Body of pancreas (tissue), 4 donors: ENCODE results near the gene MICOS13. TPM values are rescaled to one million over a fixed set of nuclear protein-coding genes. Genes with fewer than 3 reads are reported as not detected.

Experiments
- ATAC-seq: fragments of 150-250 bp; one replicate; pipeline ENCODE4 v1.9.1; 2016
- DNase-seq, 4 donors: peaks; one replicate each; pipeline ENCODE4 v3.0.0-alpha.2; 2019
- H3K27ac ChIP-seq, 4 donors: fragments of 200-600 bp; sonication (generic); 1 replicate in 3 of 4; 2 replicates in 1 of 4; pipeline versions ENCODE4 v1.5.1 to v1.6.1; 2016 to 2019; ENCODE audit warnings: mild to moderate bottlenecking in 1 of 4, mixed read lengths in 1 of 4, moderate library complexity in 1 of 4
- H3K27me3 ChIP-seq, 2 donors: fragments of 200-600 bp; sonication (generic); one replicate each; pipeline ENCODE4 v1.6.0; 2016; ENCODE audit warnings: mild to moderate bottlenecking in 1 of 2
- H3K36me3 ChIP-seq, 2 donors: fragments of 200-600 bp; sonication (generic); replicated peaks in 1 of 2; 2 replicates each; pipeline ENCODE4 v1.5.1; 2016; ENCODE audit warnings: low read depth in 2 of 2; ENCODE audit not compliant: insufficient read depth in 1 of 2
- H3K4me1 ChIP-seq: fragments of 200-600 bp; sonication (generic); one replicate; pipeline ENCODE4 v1.6.0; 2016
- H3K4me3 ChIP-seq, 2 donors: fragments of 200-600 bp; sonication (generic); 1 replicate in 1 of 2; 2 replicates in 1 of 2; pipeline ENCODE4 v1.5.1; 2016 to 2019
- H3K9me3 ChIP-seq, 3 donors: fragments of 200-600 bp; sonication (generic); 1 replicate in 2 of 3; 2 replicates in 1 of 3; pipeline ENCODE4 v1.5.1; 2016
- CTCF ChIP-seq, 7 experiments: fragments of 450-650 bp in 4 of 7; fragments of 200-600 bp in 3 of 7; sonication (generic) in 3 of 7; IDR thresholded peaks; one replicate each; pipeline ENCODE4 v1.5.1; 2016 to 2019; ENCODE audit warnings: antibody characterized with exemption in 7 of 7
- POLR2A ChIP-seq, 3 donors: fragments of 450-650 bp; IDR thresholded peaks; one replicate each; pipeline ENCODE4 v1.6.1; 2016; ENCODE audit warnings: antibody characterized with exemption in 3 of 3, mild to moderate bottlenecking in 2 of 3
- WGBS, 2 donors: methylation state at CpG; one replicate each; pipeline ENCODE4 v1.1.5; 2017; 5-methylcytosine and 5-hydroxymethylcytosine counted together
- intact Hi-C: fragments of 100-400 bp; cut with DNase I; formaldehyde crosslinking; loops from one replicate; pipeline ENCODE4 v1.15.1; 2023
- total RNA-seq, 2 donors: library from RNA; depleted of rRNA; stranded (reverse); fragments of >200 nt; gene quantifications; one replicate each; pipeline ENCODE4 v1.1.0, GENCODE V29; 2016

The MICOS13 gene
- total RNA-seq, 2 donors from 2014 or later: 14.5 to 14.8 TPM

- Histone ChIP-seq H3K36me3 (peaks cover 0 to 19% of the 10 kb centered on the region in 2 donors), H3K27me3 (no peaks in the 10 kb centered on the region), H3K4me3 (no peak overlapping the region), H3K27ac (peak overlapping the region in 1 of 4 donors; percentile 17), H3K9me3 (no peaks in the 10 kb centered on the region), H3K4me1 (peaks cover 23% of the 10 kb centered on the region)
- intact Hi-C loops: no loop called here
- 53 to 67% methylated on average over 2 of the region's 2 CpGs for WGBS, 2 donors
- peak; percentile 60 for ATAC-seq
- TF ChIP-seq POLR2A (IDR thresholded peaks at IDR 0.05) (no peak), CTCF (IDR thresholded peaks at IDR 0.05) (no peak)
- DNase-seq: no peak
Observed at GRCh38 chr19:5642204-5642603, 38.1 kb downstream of the MICOS13 start.

- Histone ChIP-seq H3K4me3 (no peak overlapping the region), H3K27ac (no peak overlapping the region), H3K9me3 (no peaks in the 10 kb centered on the region), H3K4me1 (peaks cover 23% of the 10 kb centered on the region), H3K27me3 (no peaks in the 10 kb centered on the region), H3K36me3 (peaks cover 0 to 10% of the 10 kb centered on the region in 2 donors)
- 90 to 94% methylated on average over 4 of the region's 4 CpGs for WGBS, 2 donors
- no peak for DNase-seq
- no peak for ATAC-seq
- intact Hi-C loops: no loop called here
- TF ChIP-seq CTCF (IDR thresholded peaks at IDR 0.05): no peak
- TF ChIP-seq POLR2A (IDR thresholded peaks at IDR 0.05): no peak
Observed at GRCh38 chr19:5641171-5641570, 39.1 kb downstream of the MICOS13 start.

DNA sequence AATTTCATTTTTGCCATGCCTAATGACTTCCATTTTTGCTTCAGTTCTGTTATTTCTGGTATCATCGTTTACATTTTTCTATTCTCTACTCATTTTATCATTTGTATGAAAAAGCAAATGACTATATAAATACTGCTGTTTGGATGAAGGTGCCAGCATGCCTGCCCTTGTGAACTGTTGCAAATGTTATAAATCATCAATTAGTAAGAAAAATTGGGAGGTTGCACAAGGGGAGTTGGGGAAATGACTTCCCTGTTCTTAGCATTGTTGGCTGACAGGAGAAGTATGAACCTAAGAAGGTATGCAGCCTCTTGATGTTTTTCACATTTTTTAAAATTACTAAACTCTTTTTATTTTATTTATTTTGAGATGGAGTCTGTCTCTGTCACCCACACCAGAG is 42.3 kb downstream of the MICOS13 start:
- H3K9me3 ChIP-seq: no peaks in the 10 kb centered on the region
- 13 to 21% methylated on average over 1 of the region's 1 CpG for WGBS, 2 donors
- no peak overlapping the region for H3K27ac ChIP-seq
- ATAC-seq: no peak
- no peak overlapping the region for H3K4me3 ChIP-seq
- peaks cover 27% of the 10 kb centered on the region for H3K4me1 ChIP-seq
- no peaks in the 10 kb centered on the region for H3K36me3 ChIP-seq
- no peak for DNase-seq
- intact Hi-C loops: no loop called here
- TF ChIP-seq CTCF (IDR thresholded peaks at IDR 0.05) (no peak), POLR2A (IDR thresholded peaks at IDR 0.05) (no peak)
- H3K27me3 ChIP-seq: no peaks in the 10 kb centered on the region

- Histone ChIP-seq H3K4me3 (no peak overlapping the region), H3K4me1 (peaks cover 32% of the 10 kb centered on the region), H3K36me3 (no peaks in the 10 kb centered on the region), H3K27me3 (no peaks in the 10 kb centered on the region), H3K27ac (no peak overlapping the region), H3K9me3 (no peaks in the 10 kb centered on the region)
- intact Hi-C loops: no loop called here
- no peak for DNase-seq
- WGBS, 2 donors: 88 to 90% methylated on average over 6 of the region's 6 CpGs
- TF ChIP-seq POLR2A (IDR thresholded peaks at IDR 0.05): no peak
- no peak for TF ChIP-seq CTCF (IDR thresholded peaks at IDR 0.05)
- ATAC-seq: no peak
Observed at GRCh38 chr19:5635427-5635826, 44.9 kb downstream of the MICOS13 start.

- TF ChIP-seq CTCF (IDR thresholded peaks at IDR 0.05): no peak
- TF ChIP-seq POLR2A (IDR thresholded peaks at IDR 0.05): no peak
- Histone ChIP-seq H3K27me3 (no peaks in the 10 kb centered on the region), H3K4me1 (peaks cover 44% of the 10 kb centered on the region), H3K36me3 (peaks cover 0 to 2% of the 10 kb centered on the region in 2 donors), H3K27ac (no peak overlapping the region), H3K4me3 (no peak overlapping the region), H3K9me3 (no peaks in the 10 kb centered on the region)
- no peak for DNase-seq
- WGBS, 2 donors: 83 to 90% methylated on average over 5 of the region's 5 CpGs
- intact Hi-C loops: no loop called here
- no peak for ATAC-seq
Observed at GRCh38 chr19:5632657-5633056, 47.7 kb downstream of the MICOS13 start.
